GM12878 (cell line): ENCODE results near the gene CBFB. TPM values are rescaled to one million over a fixed set of nuclear protein-coding genes. Genes with fewer than 3 reads are reported as not detected.

ENCODE experiments used
- ATAC-seq: fragments of 200-7000 bp; cut with Tn5 transposase; 3 replicates; pipeline ENCODE4 v1.9.1; 2020; ENCODE audit warnings: mild to moderate bottlenecking, moderate library complexity
- BruUV-seq: library from RNA; stranded (reverse); fragments of 400-500 nt; replicated peaks from 2 replicates; lab custom pipeline; 2021; lab: Mats Ljungman, UMichigan
- CTCF ChIA-PET: fragments of 300-600 bp; sonication (Branson Sonifier 250); formaldehyde crosslinking; extraction: SDS; loops from one replicate; lab custom pipeline; 2021; ENCODE audit warnings: inconsistent platforms; lab: Yijun Ruan, JAX
- POLR2A ChIA-PET: fragments of 350-600 bp; formaldehyde crosslinking; extraction: SDS; loops from one replicate; lab custom pipeline; 2021; ENCODE audit warnings: inconsistent platforms; lab: Charles Lee
- RAD21 ChIA-PET: fragments of 300-600 bp; sonication (Branson Sonifier 250); formaldehyde crosslinking; loops from one replicate; lab custom pipeline; 2023; ENCODE audit warnings: antibody characterized with exemption; ENCODE audit not compliant: unreplicated experiment; lab: Charles Lee
- SMC1A ChIA-PET: fragments of 300-600 bp; sonication (Branson Sonifier 250); formaldehyde crosslinking; loops from one replicate; lab custom pipeline; 2023; ENCODE audit not compliant: unreplicated experiment, uncharacterized antibody; lab: Charles Lee
- DNase-seq: peaks from one replicate; pipeline ENCODE4 v3.0.0-alpha.2; 2011; ENCODE audit warnings: low read depth, low spot score
- FAIRE-seq: peaks from 3 replicates; lab custom pipeline; 2011; peaks lifted over from hg19 to GRCh38; lab: Jason Lieb, UNC
- H2AFZ ChIP-seq: 2 replicates; pipeline ENCODE4 v1.6.0; 2011; ENCODE audit warnings: low read depth, low read length, control low read depth; ENCODE audit not compliant: control insufficient read depth
- H3K27ac ChIP-seq: 2 replicates; pipeline ENCODE4 v1.5.1; 2011; ENCODE audit warnings: control low read depth; ENCODE audit not compliant: control insufficient read depth, insufficient read depth
- H3K27me3 ChIP-seq, 2 experiments: replicated peaks in 1 of 2; 2 replicates each; pipeline versions ENCODE4 v1.6.0 to v1.6.1; 2011; ENCODE audit warnings: low read length in 1 of 2; ENCODE audit not compliant: control insufficient read depth in 2 of 2, insufficient read depth in 2 of 2
- H3K36me3 ChIP-seq, 2 experiments: 2 replicates each; pipeline ENCODE4 v1.5.1; 2011; ENCODE audit warnings: low read length in 1 of 2; ENCODE audit not compliant: control insufficient read depth in 2 of 2, insufficient read depth in 2 of 2
- H3K4me1 ChIP-seq: 2 replicates; pipeline ENCODE4 v1.6.1; 2011; ENCODE audit warnings: mild to moderate bottlenecking, low read length, moderate library complexity, mixed read lengths; ENCODE audit not compliant: control insufficient read depth, insufficient read depth
- H3K4me2 ChIP-seq: 2 replicates; pipeline ENCODE4 v1.6.0; 2011; ENCODE audit warnings: control low read depth; ENCODE audit not compliant: control insufficient read depth, insufficient read depth
- H3K4me3 ChIP-seq: fragments of 200-600 bp; sonication (generic); 2 replicates; pipeline ENCODE4 v1.5.1; 2016
- H3K79me2 ChIP-seq: 2 replicates; pipeline ENCODE4 v1.6.0; 2011; ENCODE audit warnings: low read length; ENCODE audit not compliant: control insufficient read depth, insufficient read depth
- H3K9ac ChIP-seq: 2 replicates; pipeline ENCODE4 v1.8.0; 2011; ENCODE audit warnings: low read length, control low read depth, mixed read lengths; ENCODE audit not compliant: control insufficient read depth, insufficient read depth
- H3K9me3 ChIP-seq: replicated peaks from 3 replicates; pipeline ENCODE4 v1.5.1; 2011; ENCODE audit warnings: mild to moderate bottlenecking, low read length; ENCODE audit not compliant: control insufficient read depth, insufficient read depth
- H4K20me1 ChIP-seq: 2 replicates; pipeline ENCODE4 v1.6.0; 2011; ENCODE audit not compliant: control insufficient read depth, insufficient read depth
- ASH2L ChIP-seq: fragments of 300-600, 200-600 bp; sonication (generic); IDR thresholded peaks from 2 replicates; pipeline ENCODE4 v1.6.1; 2017; ENCODE audit warnings: low read depth, mild to moderate bottlenecking, borderline replicate concordance
- BHLHE40 ChIP-seq, 2 experiments: fragments of 450-650 bp in 1 of 2; IDR thresholded peaks; 2 replicates each; pipeline ENCODE4 v1.6.1; 2011 to 2017; ENCODE audit warnings: low read depth in 2 of 2, borderline replicate concordance in 1 of 2, improper control_type of control experiment in 1 of 2, low read length in 1 of 2, mild to moderate bottlenecking in 1 of 2
- CBFB ChIP-seq: IDR thresholded peaks from 2 replicates; pipeline ENCODE4 v1.6.1; 2016; ENCODE audit warnings: antibody characterized with exemption, low read depth
- EZH2 ChIP-seq: IDR thresholded peaks from 2 replicates; pipeline ENCODE4 v1.6.1; 2012; ENCODE audit warnings: low read depth, mild to moderate bottlenecking, control low read depth, inconsistent platforms, low read length, borderline replicate concordance; ENCODE audit not compliant: control insufficient read depth
- IKZF1 ChIP-seq: fragments of 450-650 bp; conservative IDR thresholded peaks from 2 replicates; pipeline ENCODE4 v1.6.1; 2017; ENCODE audit warnings: antibody characterized with exemption, mild to moderate bottlenecking
- IRF4 ChIP-seq: IDR thresholded peaks from 2 replicates; pipeline ENCODE4 v1.6.1; 2011; ENCODE audit warnings: low read depth, low read length
- IRF5 ChIP-seq: fragments of 450-650 bp; IDR thresholded peaks from 2 replicates; pipeline ENCODE4 v1.6.1; 2017; ENCODE audit warnings: borderline replicate concordance
- MXI1 ChIP-seq: fragments of 150-350 bp; IDR thresholded peaks from 2 replicates; pipeline ENCODE4 v1.6.1; 2011; ENCODE audit warnings: low read depth, mild to moderate bottlenecking, inconsistent platforms, low read length, improper control_type of control experiment
- POLR2A ChIP-seq: IDR thresholded peaks from 2 replicates; pipeline ENCODE4 v1.6.1; 2011; ENCODE audit warnings: low read depth, mild to moderate bottlenecking, low read length
- RELA ChIP-seq: fragments of 450-650 bp; IDR thresholded peaks from 2 replicates; pipeline ENCODE4 v1.8.0; 2014; ENCODE audit warnings: borderline replicate concordance; ENCODE audit not compliant: partially characterized antibody
- RUNX3 ChIP-seq: IDR thresholded peaks from 2 replicates; pipeline ENCODE4 v1.6.1; 2012; ENCODE audit warnings: low read length, inconsistent platforms
- SMARCA5 ChIP-seq: fragments of 450-650 bp; IDR thresholded peaks from 2 replicates; pipeline ENCODE4 v1.6.1; 2017; ENCODE audit warnings: mild to moderate bottlenecking
- WRNIP1 ChIP-seq: IDR thresholded peaks from 2 replicates; pipeline ENCODE4 v1.6.1; 2011; ENCODE audit warnings: low read depth, low read length, improper control_type of control experiment, borderline replicate concordance
- ZBTB40 ChIP-seq: fragments of 450-650 bp; IDR thresholded peaks from 2 replicates; pipeline ENCODE4 v1.6.1; 2016; ENCODE audit warnings: mild to moderate bottlenecking, moderate library complexity, borderline replicate concordance
- ZNF207 ChIP-seq: fragments of 450-650 bp; IDR thresholded peaks from 2 replicates; pipeline ENCODE4 v1.6.1; 2014; ENCODE audit warnings: antibody characterized with exemption, mild to moderate bottlenecking, borderline replicate concordance
- ZNF217 ChIP-seq: fragments of 450-650 bp; IDR thresholded peaks from 2 replicates; pipeline ENCODE4 v1.6.1; 2017; ENCODE audit warnings: antibody characterized with exemption, mild to moderate bottlenecking
- ZNF384 ChIP-seq: IDR thresholded peaks from 2 replicates; pipeline ENCODE4 v1.6.1; 2012; ENCODE audit warnings: low read depth, mild to moderate bottlenecking, low read length, improper control_type of control experiment, borderline replicate concordance
- ZZZ3 ChIP-seq: IDR thresholded peaks from 2 replicates; pipeline ENCODE4 v1.6.1; 2011; ENCODE audit warnings: low read depth; ENCODE audit not compliant: control insufficient read depth, insufficient read length
- WGBS: methylation state at CpG from one replicate; pipeline ENCODE4 v1.1.6; 2016; ENCODE audit warnings: low lambda C conversion rate; ENCODE audit not compliant: insufficient replicate concordance, insufficient coverage; ENCODE audit errors: missing lambda C conversion rate; 5-methylcytosine and 5-hydroxymethylcytosine counted together
- in situ Hi-C: fragments of 300-500 bp; cut with MboI; formaldehyde crosslinking; loops from 9 replicates; pipeline ENCODE4 v1.14.3; 2018; ENCODE audit warnings: mixed read lengths
- intact Hi-C: fragments of 100-400 bp; cut with micrococcal nuclease; formaldehyde crosslinking; loops from one replicate; pipeline ENCODE4 v1.14.2; 2022; ENCODE audit not compliant: unreplicated experiment
- polyA plus RNA-seq, 11 experiments: library from polyadenylated mRNA; depleted of rRNA in 4 of 11; unstranded in 6 of 11; stranded (reverse) in 5 of 11; fragments of >200 nt; fragmentation: Nextera tagmentation in 4 of 11; fragmentation: Illumina TruSeq in 1 of 11; extraction: Ambion mirVana in 4 of 11; extraction: Trizol in 1 of 11; gene quantifications; 1 replicate in 1 of 11; 2 replicates in 10 of 11; pipeline versions ENCODE4 v1.2.1 to v1.2.3, GENCODE V29; 2011 to 2016; ENCODE audit warnings: inconsistent platforms in 2 of 11, missing spikeins in 2 of 11, low read depth in 1 of 11
- total RNA-seq, 4 experiments: library from RNA; depleted of rRNA in 3 of 4; stranded (reverse); fragments of >200 nt in 3 of 4; fragmentation: Illumina TruSeq in 1 of 4; extraction: Trizol in 1 of 4; gene quantifications; 2 replicates each; pipeline versions ENCODE4 v1.2.1 to v1.2.3, GENCODE V29; 2013 to 2021

The CBFB gene
- total and polyA plus RNA-seq, 10 of the 15 experiments (the other 5 are each of a cell fraction or from before 2014, with no cell fraction given) = 25.3 to 83.8 (median 65.7) TPM

- in situ Hi-C loops (no loop called here), intact Hi-C loops (loop anchor here (5.0 to 10.0 kb wide), 2 partner anchors 37 to 59 kb away; no protein-coding TSS in a partner anchor)
- ChIA-PET CTCF (interaction anchor here (1.1 to 12.3 kb wide), 10 partner anchors 30 to 142 kb away, joined by 3 to 205 read pairs (median 4); no protein-coding TSS in a partner anchor), POLR2A (interaction anchor here (0.6 to 2.1 kb wide), 4 partner anchors 15 to 172 kb away, joined by 3 to 7 read pairs (median 4); partner anchors contain the start of gene CBFB), SMC1A (interaction anchor here (0.6 to 2.5 kb wide), 9 partner anchors 10 to 145 kb away, joined by 3 to 12 read pairs (median 4); no protein-coding TSS in a partner anchor), RAD21 (interaction anchor here (0.7 to 1.8 kb wide), 9 partner anchors 14 to 144 kb away, joined by 3 to 8 read pairs (median 3); no protein-coding TSS in a partner anchor)
- FAIRE-seq (no peak), ATAC-seq (peak; percentile 75), DNase-seq (no peak)
- Histone ChIP-seq H3K9ac (peak overlapping the region; percentile 28), H3K9me3 (no peaks in the 10 kb centered on the region), H3K4me2 (peak overlapping the region; percentile 88), H3K4me3 (peak overlapping the region; percentile 68), H3K4me1 (peaks cover 13% of the 10 kb centered on the region; the same call in 1 of the 2 replicates), H3K36me3 (no peaks in the 10 kb centered on the region), H3K27me3 (peaks cover 0 to 2% of the 10 kb centered on the region in 2 experiments; a peak in 3 of 4 replicates), H3K27ac (no peak overlapping the region), H4K20me1 (no peaks in the 10 kb centered on the region), H2AFZ (peak overlapping the region; percentile 78), H3K79me2 (no peaks in the 10 kb centered on the region)
- no TSS peak for BruUV-seq
- WGBS = 3% methylated on average over 70 of the region's 70 CpGs
- TF ChIP-seq ZZZ3 (no peak), SMARCA5 (peak; percentile 25; the same call in 1 of the 2 replicates), ZNF217 (0 out of 2 replicates have a peak, but pooled peaks have one; percentile 33), CBFB (no peak), IRF5 (no peak), ASH2L (no peak), IRF4 (no peak), BHLHE40 (IDR thresholded peaks at IDR 0.05; ENCODE audit: borderline replicate concordance in 1 of 2, low read depth in 2 of 2, low read length in 1 of 2) (peak in 1 of 2 experiments; percentile 70; a peak in 2 of 4 replicates), IKZF1 (peak; percentile 94), MXI1 (no peak), RELA (no peak), ZNF207 (peak; percentile 62), ZNF384 (no peak), RUNX3 (peak; percentile 30), EZH2 (no peak), POLR2A (0 out of 2 replicates have a peak, but pooled peaks have one; percentile 33), WRNIP1 (no peak), ZBTB40 (no peak)
These were observed 14.9 kb upstream of the CBFB start for GRCh38 chr16:67013823-67014633.
